Urinary bladder (tissue), 2 donors: ENCODE measurements around the gene SMCO1. TPM values are rescaled to one million over a fixed set of nuclear protein-coding genes. Genes with fewer than 3 reads are reported as not detected.

Experiments used
- polyA plus RNA-seq: library from polyadenylated mRNA; stranded (reverse); fragments of 200-250 nt; gene quantifications from one replicate; pipeline ENCODE4 v1.2.3, GENCODE V29; 2013
- small RNA-seq: library from RNA; depleted of rRNA; stranded (forward); fragments of <200 nt; gene quantifications from one replicate; pipeline ENCODE3, GENCODE V24; 2014
- total RNA-seq: library from RNA; depleted of rRNA; stranded (reverse); fragments of >200 nt; gene quantifications from one replicate; pipeline ENCODE4 v1.2.3, GENCODE V29; 2014
- donor health status: healthy.

Gene SMCO1
- total and polyA plus RNA-seq, 2 donors = not detected

Small RNA genes within 50 kb of the gene (small RNA-seq; reads per million reads assigned to genes)
- gene RPS29P3 = not detected

Other genes with a start within 250 kb of the SMCO1 start
- 43.0 TPM for gene PCYT1A, start 227.6 kb downstream of the SMCO1 start, total RNA-seq
- gene PCYT1A, start 227.6 kb downstream of the SMCO1 start, polyA plus RNA-seq = 33.2 TPM
- 9.4 TPM for gene DYNLT2B, start 197.1 kb downstream of the SMCO1 start, total RNA-seq
- 16.3 TPM for gene DYNLT2B, start 197.1 kb downstream of the SMCO1 start, polyA plus RNA-seq
- not detected for gene TM4SF19, start 177.0 kb downstream of the SMCO1 start, total RNA-seq
- gene TM4SF19, start 177.0 kb downstream of the SMCO1 start, polyA plus RNA-seq = not detected
- gene UBXN7, start 82.9 kb downstream of the SMCO1 start, total RNA-seq = 38.1 TPM
- 8.2 TPM for gene UBXN7, start 82.9 kb downstream of the SMCO1 start, polyA plus RNA-seq
- gene RNF168, start 11.6 kb downstream of the SMCO1 start, total RNA-seq = 20.6 TPM
- gene RNF168, start 11.6 kb downstream of the SMCO1 start, polyA plus RNA-seq = 8.2 TPM
- 5.7 TPM for gene WDR53, start 53.2 kb upstream of the SMCO1 start, total RNA-seq
- gene WDR53, start 53.2 kb upstream of the SMCO1 start, polyA plus RNA-seq = 13.2 TPM
- 19.5 TPM for gene FBXO45, start 53.3 kb upstream of the SMCO1 start, total RNA-seq
- 6.0 TPM for gene FBXO45, start 53.3 kb upstream of the SMCO1 start, polyA plus RNA-seq
- 4.1 TPM for gene NRROS, start 124.3 kb upstream of the SMCO1 start, total RNA-seq
- gene NRROS, start 124.3 kb upstream of the SMCO1 start, polyA plus RNA-seq = 7.2 TPM
- gene CEP19, start 196.9 kb upstream of the SMCO1 start, total RNA-seq = 3.8 TPM
- 1.2 TPM for gene CEP19, start 196.9 kb upstream of the SMCO1 start, polyA plus RNA-seq
- 30.6 TPM for gene PIGX, start 197.0 kb upstream of the SMCO1 start, total RNA-seq
- gene PIGX, start 197.0 kb upstream of the SMCO1 start, polyA plus RNA-seq = 18.4 TPM
- gene PAK2, start 224.5 kb upstream of the SMCO1 start, total RNA-seq = 43.1 TPM
- 27.1 TPM for gene PAK2, start 224.5 kb upstream of the SMCO1 start, polyA plus RNA-seq